H9 (cell line): ENCODE data around the gene VPS39. TPM values are rescaled to one million over a fixed set of nuclear protein-coding genes. Genes with fewer than 3 reads are reported as not detected.

Experiments used
- DNase-seq: peaks from one replicate; pipeline ENCODE4 v3.0.0-alpha.2; 2017
- H2AFZ ChIP-seq: one replicate; pipeline ENCODE4 v1.6.1; 2013; ENCODE audit warnings: mild to moderate bottlenecking, low read length, control low read depth, moderate library complexity
- H2AK5ac ChIP-seq: 2 replicates; pipeline ENCODE4 v1.6.1; 2013; ENCODE audit warnings: low read length, control low read depth, mixed read lengths; ENCODE audit not compliant: insufficient read length
- H2BK120ac ChIP-seq: one replicate; pipeline ENCODE4 v1.6.1; 2013; ENCODE audit warnings: low read depth, mild to moderate bottlenecking, low read length, control low read depth, inconsistent platforms; ENCODE audit not compliant: poor library complexity, severe bottlenecking
- H2BK12ac ChIP-seq: 2 replicates; pipeline ENCODE4 v1.6.1; 2013; ENCODE audit warnings: low read length, control low read depth, mixed read lengths, low read depth; ENCODE audit not compliant: insufficient read length
- H2BK15ac ChIP-seq: 2 replicates; pipeline ENCODE4 v1.6.1; 2013; ENCODE audit warnings: low read depth, low read length, control low read depth
- H2BK20ac ChIP-seq: one replicate; pipeline ENCODE4 v1.6.1; 2013; ENCODE audit warnings: low read depth, mild to moderate bottlenecking, low read length, control low read depth, inconsistent platforms; ENCODE audit not compliant: poor library complexity, severe bottlenecking
- H2BK5ac ChIP-seq: 2 replicates; pipeline ENCODE4 v1.6.1; 2013; ENCODE audit warnings: low read length, control low read depth, mixed read lengths; ENCODE audit not compliant: insufficient read length
- H3K14ac ChIP-seq: 2 replicates; pipeline ENCODE4 v1.6.1; 2013; ENCODE audit warnings: low read length, control low read depth; ENCODE audit not compliant: insufficient read depth
- H3K18ac ChIP-seq: 2 replicates; pipeline ENCODE4 v1.6.1; 2013; ENCODE audit warnings: low read depth, mild to moderate bottlenecking, mixed read lengths, low read length, control low read depth; ENCODE audit not compliant: insufficient read length
- H3K23ac ChIP-seq: 2 replicates; pipeline ENCODE4 v1.6.1; 2013; ENCODE audit warnings: low read length, control low read depth, mixed read lengths, low read depth; ENCODE audit not compliant: insufficient read length
- H3K23me2 ChIP-seq: 2 replicates; pipeline ENCODE4 v1.6.1; 2013; ENCODE audit warnings: low read depth, mild to moderate bottlenecking, mixed read lengths, low read length, control low read depth; ENCODE audit not compliant: insufficient read length, poor library complexity, severe bottlenecking
- H3K27ac ChIP-seq: 2 replicates; pipeline ENCODE4 v1.5.1; 2013; ENCODE audit warnings: low read length, control low read depth, mixed read lengths, low read depth; ENCODE audit not compliant: insufficient read length
- H3K27me3 ChIP-seq: 2 replicates; pipeline ENCODE4 v1.6.1; 2013; ENCODE audit warnings: low read length, control low read depth, inconsistent platforms; ENCODE audit not compliant: insufficient read depth
- H3K4ac ChIP-seq: 2 replicates; pipeline ENCODE4 v1.6.1; 2013; ENCODE audit warnings: low read depth, mild to moderate bottlenecking, control low read depth, inconsistent platforms, low read length, moderate library complexity
- H3K4me1 ChIP-seq: 2 replicates; pipeline ENCODE4 v1.6.1; 2013; ENCODE audit warnings: low read length, control low read depth, inconsistent platforms; ENCODE audit not compliant: insufficient read depth
- H3K4me2 ChIP-seq: 2 replicates; pipeline ENCODE4 v1.6.1; 2013; ENCODE audit warnings: low read length, control low read depth, mixed read lengths; ENCODE audit not compliant: insufficient read length, insufficient read depth
- H3K56ac ChIP-seq: 2 replicates; pipeline ENCODE4 v1.6.1; 2013; ENCODE audit warnings: low read depth, mild to moderate bottlenecking, mixed read lengths, low read length, control low read depth; ENCODE audit not compliant: insufficient read length
- H3K79me1 ChIP-seq: 2 replicates; pipeline ENCODE4 v1.6.1; 2013; ENCODE audit warnings: low read depth, mild to moderate bottlenecking, moderate library complexity, low read length, control low read depth, inconsistent platforms; ENCODE audit not compliant: insufficient read depth, poor library complexity, severe bottlenecking
- H3K79me2 ChIP-seq: 2 replicates; pipeline ENCODE4 v1.6.1; 2013; ENCODE audit warnings: low read length, control low read depth, inconsistent platforms; ENCODE audit not compliant: insufficient read depth
- H3K9ac ChIP-seq: 2 replicates; pipeline ENCODE4 v1.6.1; 2013; ENCODE audit warnings: low read length, control low read depth, mixed read lengths; ENCODE audit not compliant: insufficient read length; ENCODE audit errors: extremely low read depth
- H3K9me3 ChIP-seq: one replicate; pipeline ENCODE4 v1.6.1; 2013; ENCODE audit warnings: low read depth, low read length, inconsistent platforms; ENCODE audit not compliant: control insufficient read depth
- H3T11ph ChIP-seq: one replicate; pipeline ENCODE4 v1.6.1; 2013; ENCODE audit warnings: mild to moderate bottlenecking, low read length, control low read depth, inconsistent platforms
- H4K20me1 ChIP-seq: one replicate; pipeline ENCODE4 v1.6.1; 2013; ENCODE audit not compliant: control insufficient read depth, insufficient read length, insufficient read depth
- H4K5ac ChIP-seq: 2 replicates; pipeline ENCODE4 v1.6.1; 2013; ENCODE audit warnings: low read depth, mild to moderate bottlenecking, mixed read lengths, low read length, control low read depth; ENCODE audit not compliant: insufficient read length
- H4K8ac ChIP-seq: replicated peaks from 2 replicates; pipeline ENCODE4 v1.6.1; 2013; ENCODE audit warnings: low read length, control low read depth, mixed read lengths, low read depth; ENCODE audit not compliant: insufficient read length
- H4K91ac ChIP-seq: 2 replicates; pipeline ENCODE4 v1.6.1; 2013; ENCODE audit warnings: low read depth, mild to moderate bottlenecking, moderate library complexity, mixed read lengths, low read length, control low read depth; ENCODE audit not compliant: insufficient read length
- H3K27ac Mint-ChIP-seq, 3 experiments: 2 replicates in 2 of 3; 3 replicates in 1 of 3; pipeline ENCODE4 v1.8.0; 2020 to 2021; ENCODE audit warnings: mixed read lengths in 3 of 3, mild to moderate bottlenecking in 1 of 3, moderate library complexity in 1 of 3
- H3K27me3 Mint-ChIP-seq: 2 replicates; pipeline ENCODE4 v1.8.0; 2021; ENCODE audit warnings: low read depth, mild to moderate bottlenecking, moderate library complexity, mixed read lengths
- H3K36me3 Mint-ChIP-seq, 3 experiments: 2 replicates in 2 of 3; 3 replicates in 1 of 3; pipeline ENCODE4 v1.8.0; 2020 to 2021; ENCODE audit warnings: low read depth in 3 of 3, mixed read lengths in 3 of 3; ENCODE audit not compliant: insufficient read depth in 1 of 3
- H3K4me1 Mint-ChIP-seq, 2 experiments: 2 replicates each; pipeline ENCODE4 v1.8.0; 2020; ENCODE audit warnings: mixed read lengths in 2 of 2
- H3K4me3 Mint-ChIP-seq, 2 experiments: 2 replicates in 1 of 2; 3 replicates in 1 of 2; pipeline ENCODE4 v1.8.0; 2020 to 2021; ENCODE audit warnings: mild to moderate bottlenecking in 2 of 2, mixed read lengths in 2 of 2, moderate library complexity in 1 of 2
- H3K9me3 Mint-ChIP-seq, 2 experiments: 2 replicates in 1 of 2; 3 replicates in 1 of 2; pipeline ENCODE4 v1.8.0; 2020; ENCODE audit warnings: mild to moderate bottlenecking in 2 of 2, mixed read lengths in 2 of 2, moderate library complexity in 1 of 2
- WGBS: extraction: QIAGEN DNeasy Blood & Tissue Kit; methylation state at CpG from one replicate; pipeline ENCODE4 v1.1.7; 2013; ENCODE audit warnings: missing lambda C conversion rate, low lambda C conversion rate, mixed read lengths; ENCODE audit not compliant: insufficient read length; ENCODE audit errors: extremely low coverage; 5-methylcytosine and 5-hydroxymethylcytosine counted together
- total RNA-seq: library from RNA; stranded (reverse); gene quantifications from 2 replicates; pipeline ENCODE4 v1.2.1, GENCODE V29; 2021
- TF ChIP-seq, protein P1 (sequence below): fragments of 200-600 bp; sonication (generic); conservative IDR thresholded peaks from 3 replicates; pipeline ENCODE4 v1.8.0; 2021; ENCODE audit warnings: antibody characterized with exemption, mild to moderate bottlenecking

Gene VPS39
- total RNA-seq, 1 experiment from 2014 or later = 48.6 TPM

DNA sequence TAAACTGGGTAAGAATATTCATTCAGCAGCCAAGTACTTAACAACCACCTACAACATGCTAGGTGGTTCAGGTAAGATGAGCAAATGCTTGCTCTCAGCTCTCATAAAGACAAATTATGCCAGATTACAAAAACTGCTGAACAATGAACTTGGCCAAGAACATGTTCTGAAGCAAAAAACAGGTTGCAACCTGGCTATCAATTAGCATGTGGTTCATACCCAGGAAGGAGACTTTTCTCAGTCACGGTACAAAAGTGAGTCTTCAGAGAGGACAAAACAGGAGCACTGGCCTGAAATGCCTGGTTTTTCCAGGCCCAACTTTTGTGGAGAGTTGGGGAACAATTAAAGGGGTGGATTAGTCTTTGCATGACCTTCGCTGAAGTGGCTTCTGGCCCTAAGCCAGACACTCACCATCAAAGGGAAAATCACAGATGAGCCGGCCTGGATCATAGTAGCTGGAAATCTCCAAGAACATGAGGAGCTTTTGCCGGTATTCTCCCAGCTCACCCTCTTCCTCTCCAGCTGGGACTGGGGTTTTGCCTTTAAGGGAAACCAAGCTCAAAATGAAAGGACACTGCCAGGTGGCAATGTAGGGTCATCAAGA lies 44.1 kb downstream of the VPS39 start:
- Histone ChIP-seq H4K91ac (no peak overlapping the region), H3K23ac (no peak overlapping the region), H2BK120ac (no peak overlapping the region), H3K9ac (no peak overlapping the region), H3K56ac (no peak overlapping the region), H3K79me1 (no peaks in the 10 kb centered on the region), H4K20me1 (no peaks in the 10 kb centered on the region), H3T11ph (no peak overlapping the region), H3K4me1 (no peaks in the 10 kb centered on the region), H3K4ac (no peak overlapping the region), H2BK5ac (no peak overlapping the region), H2BK15ac (no peak overlapping the region), H3K14ac (no peak overlapping the region), H4K8ac (no peak overlapping the region), H3K4me2 (no peak overlapping the region), H2BK20ac (no peak overlapping the region), H2AFZ (no peak overlapping the region), H2BK12ac (no peak overlapping the region), H3K27me3 (no peaks in the 10 kb centered on the region), H3K18ac (no peak overlapping the region), H3K79me2 (no peaks in the 10 kb centered on the region), H3K23me2 (no peaks in the 10 kb centered on the region), H2AK5ac (no peak overlapping the region), H3K27ac (no peak overlapping the region), H4K5ac (no peak overlapping the region), H3K9me3 (no peaks in the 10 kb centered on the region)
- Mint-ChIP-seq H3K36me3 (peaks cover 16 to 91% (median 75%) of the 10 kb centered on the region in 3 experiments), H3K4me3 (no peak overlapping the region), H3K4me1 (no peaks in the 10 kb centered on the region), H3K27me3 (no peaks in the 10 kb centered on the region), H3K9me3 (no peaks in the 10 kb centered on the region), H3K27ac (no peak overlapping the region)
- DNase-seq = no peak
- TF ChIP-seq, protein P1, sequence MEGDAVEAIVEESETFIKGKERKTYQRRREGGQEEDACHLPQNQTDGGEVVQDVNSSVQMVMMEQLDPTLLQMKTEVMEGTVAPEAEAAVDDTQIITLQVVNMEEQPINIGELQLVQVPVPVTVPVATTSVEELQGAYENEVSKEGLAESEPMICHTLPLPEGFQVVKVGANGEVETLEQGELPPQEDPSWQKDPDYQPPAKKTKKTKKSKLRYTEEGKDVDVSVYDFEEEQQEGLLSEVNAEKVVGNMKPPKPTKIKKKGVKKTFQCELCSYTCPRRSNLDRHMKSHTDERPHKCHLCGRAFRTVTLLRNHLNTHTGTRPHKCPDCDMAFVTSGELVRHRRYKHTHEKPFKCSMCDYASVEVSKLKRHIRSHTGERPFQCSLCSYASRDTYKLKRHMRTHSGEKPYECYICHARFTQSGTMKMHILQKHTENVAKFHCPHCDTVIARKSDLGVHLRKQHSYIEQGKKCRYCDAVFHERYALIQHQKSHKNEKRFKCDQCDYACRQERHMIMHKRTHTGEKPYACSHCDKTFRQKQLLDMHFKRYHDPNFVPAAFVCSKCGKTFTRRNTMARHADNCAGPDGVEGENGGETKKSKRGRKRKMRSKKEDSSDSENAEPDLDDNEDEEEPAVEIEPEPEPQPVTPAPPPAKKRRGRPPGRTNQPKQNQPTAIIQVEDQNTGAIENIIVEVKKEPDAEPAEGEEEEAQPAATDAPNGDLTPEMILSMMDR = no peak
- no CpG with 5 or more reads among the region's 4 CpGs for WGBS
